GM18519 (cell line): ENCODE results near the gene THG1L.
"Not testable (repeated sequence)": the region's sequence is repeated elsewhere in the genome, so short reads cannot be mapped to it uniquely, and the experiment has no call there.

Source experiments
- ATAC-seq: cut with Tn5 transposase; IDR thresholded peaks from one replicate; pipeline ENCODE4 v1.9.1; 2021; ENCODE audit warnings: mild to moderate bottlenecking, moderate library complexity; ENCODE audit not compliant: unreplicated experiment, low FRiP score

The THG1L gene

GRCh38 chr5:157731272-157732129 is at the start of gene THG1L:
Gene THG1L, plus strand, starts transcription at chr5:157731420. Its CDS starts 21 bp downstream, at chr5:157731441.
- ATAC-seq = peak; percentile 87

- no peak for ATAC-seq
Observed at GRCh38 chr5:157682257-157682656, 49.0 kb upstream of the THG1L start.

GRCh38 chr5:157686276-157687197 is 44.7 kb upstream of the THG1L start:
- ATAC-seq = not testable (repeated sequence)

- ATAC-seq = no peak
Observed at GRCh38 chr5:157687198-157687554, 44.0 kb upstream of the THG1L start.

- no peak for ATAC-seq
Observed at GRCh38 chr5:157689942-157690689, 41.1 kb upstream of the THG1L start.

GRCh38 chr5:157690690-157691433 is 40.4 kb upstream of the THG1L start:
- ATAC-seq = no peak

GRCh38 chr5:157693816-157694215 is 37.4 kb upstream of the THG1L start:
- not testable (repeated sequence) for ATAC-seq

GRCh38 chr5:157696154-157696553 is 35.1 kb upstream of the THG1L start:
- not testable (repeated sequence) for ATAC-seq

- ATAC-seq = not testable (repeated sequence)
Observed at GRCh38 chr5:157698674-157699073, 32.5 kb upstream of the THG1L start.

- ATAC-seq = no peak
Observed at GRCh38 chr5:157703736-157704135, 27.5 kb upstream of the THG1L start.

GRCh38 chr5:157708866-157709265 is 22.4 kb upstream of the THG1L start:
- ATAC-seq = no peak

GRCh38 chr5:157709346-157709745 is 21.9 kb upstream of the THG1L start:
- ATAC-seq = no peak

- ATAC-seq = no peak
Observed at GRCh38 chr5:157710431-157710830, 20.8 kb upstream of the THG1L start.

- no peak for ATAC-seq
Observed at GRCh38 chr5:157710882-157711281, 20.3 kb upstream of the THG1L start.

- no peak for ATAC-seq
Observed at GRCh38 chr5:157713830-157714595, 17.2 kb upstream of the THG1L start.

- ATAC-seq = no peak
Observed at GRCh38 chr5:157714596-157714864, 16.7 kb upstream of the THG1L start.

GRCh38 chr5:157718519-157718918 is 12.7 kb upstream of the THG1L start:
- ATAC-seq = peak; percentile 72

- ATAC-seq = no peak
Observed at GRCh38 chr5:157719245-157719644, 12.0 kb upstream of the THG1L start.

- ATAC-seq = no peak
Observed at GRCh38 chr5:157721159-157721558, 10.1 kb upstream of the THG1L start.
